SKM-1 treated with dmso at 0.1 percent for 144 hours (cell line): ENCODE results near the gene CLDN4.
"Not testable (repeated sequence)": the region's sequence is repeated elsewhere in the genome, so short reads cannot be mapped to it uniquely, and the experiment has no call there.

Experiments
- DNase-seq: peaks from one replicate; lab custom pipeline; 2025; ENCODE audit not compliant: unreplicated experiment; lab: John Stamatoyannopoulos, UW

Gene CLDN4

DNA sequence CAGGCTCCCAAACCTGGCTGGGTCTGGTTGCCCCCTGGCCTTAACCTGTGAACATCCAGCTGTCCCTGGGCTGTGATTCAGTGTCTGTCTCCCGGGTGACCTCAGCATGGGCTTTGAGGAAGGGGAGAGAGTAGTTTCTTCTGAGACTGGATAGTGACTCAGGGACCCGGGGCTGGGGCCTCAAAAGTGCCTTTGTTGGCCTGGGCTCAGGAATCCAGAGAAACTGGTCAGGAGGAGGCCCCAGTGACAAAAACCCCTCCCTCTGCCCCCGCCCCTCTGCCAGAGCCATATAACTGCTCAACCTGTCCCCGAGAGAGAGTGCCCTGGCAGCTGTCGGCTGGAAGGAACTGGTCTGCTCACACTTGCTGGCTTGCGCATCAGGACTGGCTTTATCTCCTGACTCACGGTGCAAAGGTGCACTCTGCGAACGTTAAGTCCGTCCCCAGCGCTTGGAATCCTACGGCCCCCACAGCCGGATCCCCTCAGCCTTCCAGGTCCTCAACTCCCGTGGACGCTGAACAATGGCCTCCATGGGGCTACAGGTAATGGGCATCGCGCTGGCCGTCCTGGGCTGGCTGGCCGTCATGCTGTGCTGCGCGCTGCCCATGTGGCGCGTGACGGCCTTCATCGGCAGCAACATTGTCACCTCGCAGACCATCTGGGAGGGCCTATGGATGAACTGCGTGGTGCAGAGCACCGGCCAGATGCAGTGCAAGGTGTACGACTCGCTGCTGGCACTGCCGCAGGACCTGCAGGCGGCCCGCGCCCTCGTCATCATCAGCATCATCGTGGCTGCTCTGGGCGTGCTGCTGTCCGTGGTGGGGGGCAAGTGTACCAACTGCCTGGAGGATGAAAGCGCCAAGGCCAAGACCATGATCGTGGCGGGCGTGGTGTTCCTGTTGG is at the start of gene CLDN4:
Gene CLDN4 (plus strand): TSS at position 316 of the 903 bp plus-strand sequence. CDS start 206 bp downstream, at position 522.
- DNase-seq, result no peak

DNA sequence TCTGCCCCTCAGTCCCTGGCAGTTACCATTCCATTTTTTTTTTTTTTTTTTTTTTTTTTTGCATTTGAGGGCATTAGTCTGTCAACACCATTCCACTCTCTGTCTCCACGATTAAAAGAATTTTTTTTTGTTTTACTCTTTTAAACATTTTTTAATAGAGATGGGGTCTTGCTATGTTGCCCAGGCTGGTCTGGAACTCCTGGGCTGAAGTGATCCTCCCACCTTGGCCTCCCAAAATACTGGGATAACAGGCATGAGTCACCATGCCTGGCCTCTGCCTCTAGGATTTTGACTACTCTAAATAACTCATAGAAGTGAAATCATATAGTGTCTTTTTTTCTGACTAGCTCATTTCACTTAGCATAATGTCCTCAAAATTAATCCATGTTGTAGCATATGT is 44.2 kb upstream of the CLDN4 start:
- no peak for DNase-seq

DNA sequence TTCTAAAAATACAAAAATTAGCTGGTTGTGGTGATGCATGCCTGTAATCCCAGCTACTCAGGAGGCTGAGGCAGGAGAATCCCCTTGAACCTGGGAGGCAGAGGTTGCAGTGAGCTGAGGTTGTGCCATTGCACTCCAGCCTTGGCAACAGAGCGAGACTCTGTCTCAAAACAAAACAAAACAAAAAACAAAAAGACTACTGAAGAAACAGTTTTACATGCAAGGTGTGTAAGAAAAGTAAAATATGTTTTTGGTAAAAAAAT is 43.1 kb upstream of the CLDN4 start:
- DNase-seq, result not testable (repeated sequence)

- no peak for DNase-seq
Measured at GRCh38 chr7:73789051-73789450, 41.7 kb upstream of the CLDN4 start.

GRCh38 chr7:73791170-73791690 is 39.6 kb upstream of the CLDN4 start:
- DNase-seq, result not testable (repeated sequence)

DNA sequence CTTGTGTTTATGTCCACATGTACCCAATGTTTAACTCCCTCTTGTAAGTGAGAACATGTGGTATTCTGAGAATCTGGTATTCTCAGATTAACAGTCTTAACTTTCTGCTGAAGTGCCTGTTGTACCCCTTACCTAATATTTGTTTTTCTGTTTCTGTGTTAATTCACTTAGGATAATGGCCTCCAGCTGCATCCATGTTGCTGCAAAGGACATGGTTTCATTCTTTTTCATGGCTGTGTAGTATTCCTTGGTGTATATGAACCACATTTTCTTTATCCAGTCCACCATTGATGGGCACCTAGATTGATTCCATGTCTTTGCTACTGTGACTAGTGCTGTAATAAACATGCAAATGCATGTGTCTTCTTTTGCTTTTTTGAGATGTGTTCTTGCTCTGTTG is 35.6 kb upstream of the CLDN4 start:
- not testable (repeated sequence) for DNase-seq

GRCh38 chr7:73796656-73797055 is 34.1 kb upstream of the CLDN4 start:
- not testable (repeated sequence) for DNase-seq

DNA sequence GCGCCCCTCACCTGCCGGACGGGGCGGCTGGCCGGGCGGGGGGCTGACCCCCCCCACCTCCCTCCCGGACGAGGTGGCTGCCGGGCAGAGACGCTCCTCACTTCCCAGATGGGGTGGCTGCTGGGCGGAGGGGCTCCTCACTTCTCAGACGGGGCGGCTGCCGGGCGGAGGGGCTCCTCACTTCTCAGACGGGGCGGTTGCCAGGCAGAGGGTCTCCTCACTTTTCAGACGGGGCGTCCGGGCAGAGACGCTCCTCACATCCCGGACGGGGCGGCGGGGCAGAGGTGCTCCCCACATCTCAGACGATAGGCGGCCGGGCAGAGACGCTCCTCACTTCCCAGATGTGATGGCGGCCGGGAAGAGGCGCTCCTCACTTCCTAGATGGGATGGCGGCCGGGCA is 33.6 kb upstream of the CLDN4 start:
- not testable (repeated sequence) for DNase-seq

GRCh38 chr7:73799282-73800141 is 31.3 kb upstream of the CLDN4 start:
- DNase-seq, result no peak

DNA sequence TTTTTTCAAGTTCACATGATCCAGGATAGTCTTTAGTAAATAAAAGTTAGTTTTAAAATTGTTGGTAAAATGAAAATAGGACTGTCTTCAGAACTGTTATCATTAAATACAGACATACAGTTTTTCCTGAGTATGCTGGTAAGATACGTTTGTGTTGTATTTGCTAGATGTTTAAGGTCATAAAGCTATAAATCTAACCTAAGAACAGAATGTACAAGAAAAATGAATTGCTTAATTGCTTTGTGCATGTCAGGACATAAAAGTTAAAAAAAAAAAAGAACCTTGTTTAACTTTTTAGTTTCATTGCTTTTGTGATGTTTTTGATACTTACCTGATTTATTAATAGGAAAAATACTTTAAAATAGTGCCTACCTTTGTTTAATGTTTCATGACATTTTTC is 29.2 kb upstream of the CLDN4 start:
- DNase-seq, result no peak

GRCh38 chr7:73802459-73802858 is 28.3 kb upstream of the CLDN4 start:
- DNase-seq, result no peak

GRCh38 chr7:73809467-73809951 is 21.3 kb upstream of the CLDN4 start:
- DNase-seq, result no peak

- DNase-seq, result no peak
Measured at GRCh38 chr7:73810998-73811360, 19.8 kb upstream of the CLDN4 start.

DNA sequence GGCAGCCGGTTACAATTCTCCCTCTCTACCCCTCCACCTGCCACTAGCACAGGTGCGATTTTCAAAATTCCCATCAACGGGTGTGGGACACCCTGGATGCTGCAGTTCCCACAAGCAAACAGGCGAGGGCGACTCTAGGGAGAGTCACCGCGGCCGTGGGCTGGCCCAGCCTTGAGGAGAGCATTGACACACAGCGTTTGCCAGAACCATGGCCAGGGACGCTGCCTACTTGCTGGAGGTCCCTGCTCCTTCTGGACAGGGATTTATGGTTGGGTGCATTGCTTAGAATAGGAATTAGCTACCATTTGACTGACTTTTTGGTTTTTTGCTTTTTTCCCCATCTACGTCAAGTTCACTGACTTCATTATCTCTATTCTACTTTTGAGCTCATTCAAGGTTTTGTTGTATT is 19.0 kb upstream of the CLDN4 start:
- DNase-seq, result peak; percentile 58

GRCh38 chr7:73812996-73813395 is 17.8 kb upstream of the CLDN4 start:
- no peak for DNase-seq

DNA sequence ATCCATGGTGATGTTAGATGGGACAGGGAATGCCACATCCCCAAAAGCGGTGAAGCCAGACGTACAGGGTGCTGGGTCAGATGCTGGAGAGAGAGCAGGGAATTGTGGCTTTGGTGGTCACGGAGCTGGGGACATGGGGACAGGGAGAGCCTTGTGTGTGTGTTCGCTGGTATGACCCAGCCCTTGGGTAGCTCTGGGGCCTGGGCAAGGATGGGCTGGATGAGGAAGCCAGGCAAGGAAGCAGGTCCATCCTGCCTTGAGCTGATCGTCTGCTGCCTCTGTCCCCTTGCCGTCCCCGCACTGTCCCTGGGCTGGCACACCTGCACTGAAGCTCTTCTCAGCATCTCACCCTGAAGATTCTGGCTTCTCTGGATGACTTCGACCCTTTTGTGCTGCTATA is 15.4 kb upstream of the CLDN4 start:
- DNase-seq, result no peak

DNA sequence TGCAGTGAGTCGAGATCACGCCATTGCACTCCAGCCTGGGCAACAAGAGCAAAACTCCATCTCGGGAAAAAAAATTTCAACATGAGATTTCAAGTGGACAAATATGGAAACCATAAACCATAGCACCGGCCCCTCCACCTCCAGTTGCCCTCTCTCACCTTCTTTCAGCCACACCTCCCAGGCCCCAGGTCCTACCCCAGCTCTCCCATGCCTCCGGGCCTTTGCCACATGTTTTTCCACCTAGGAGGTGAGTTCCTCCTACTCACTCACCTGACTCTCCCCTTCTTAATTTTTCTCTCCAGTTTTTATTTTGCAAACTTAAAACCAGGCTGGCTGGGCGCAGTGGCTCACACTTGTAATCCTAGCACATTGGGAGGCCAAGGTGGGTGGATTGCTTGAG is 13.7 kb upstream of the CLDN4 start:
- DNase-seq, result no peak

DNA sequence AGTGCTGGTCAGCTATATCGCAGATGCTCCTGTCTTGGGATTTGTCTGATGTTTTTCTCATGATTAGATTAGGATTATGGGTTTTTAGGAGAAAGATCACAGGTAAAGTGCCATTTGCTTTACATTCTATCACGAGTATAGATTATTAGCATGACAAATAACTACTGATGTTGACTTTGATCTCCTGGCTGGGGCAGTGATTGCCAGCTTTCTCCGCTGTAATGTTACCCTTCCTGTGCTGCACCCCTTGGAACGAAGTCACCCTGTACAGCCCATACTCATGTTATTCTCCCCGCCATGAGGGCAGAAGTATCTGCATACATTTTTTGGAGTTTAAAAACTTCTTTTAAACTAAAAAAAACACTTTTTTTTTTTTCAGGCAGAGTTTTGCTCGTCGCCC is 10.8 kb upstream of the CLDN4 start:
- DNase-seq, result no peak

GRCh38 chr7:73821597-73822285 is 9.1 kb upstream of the CLDN4 start:
- DNase-seq, result not testable (repeated sequence)

DNA sequence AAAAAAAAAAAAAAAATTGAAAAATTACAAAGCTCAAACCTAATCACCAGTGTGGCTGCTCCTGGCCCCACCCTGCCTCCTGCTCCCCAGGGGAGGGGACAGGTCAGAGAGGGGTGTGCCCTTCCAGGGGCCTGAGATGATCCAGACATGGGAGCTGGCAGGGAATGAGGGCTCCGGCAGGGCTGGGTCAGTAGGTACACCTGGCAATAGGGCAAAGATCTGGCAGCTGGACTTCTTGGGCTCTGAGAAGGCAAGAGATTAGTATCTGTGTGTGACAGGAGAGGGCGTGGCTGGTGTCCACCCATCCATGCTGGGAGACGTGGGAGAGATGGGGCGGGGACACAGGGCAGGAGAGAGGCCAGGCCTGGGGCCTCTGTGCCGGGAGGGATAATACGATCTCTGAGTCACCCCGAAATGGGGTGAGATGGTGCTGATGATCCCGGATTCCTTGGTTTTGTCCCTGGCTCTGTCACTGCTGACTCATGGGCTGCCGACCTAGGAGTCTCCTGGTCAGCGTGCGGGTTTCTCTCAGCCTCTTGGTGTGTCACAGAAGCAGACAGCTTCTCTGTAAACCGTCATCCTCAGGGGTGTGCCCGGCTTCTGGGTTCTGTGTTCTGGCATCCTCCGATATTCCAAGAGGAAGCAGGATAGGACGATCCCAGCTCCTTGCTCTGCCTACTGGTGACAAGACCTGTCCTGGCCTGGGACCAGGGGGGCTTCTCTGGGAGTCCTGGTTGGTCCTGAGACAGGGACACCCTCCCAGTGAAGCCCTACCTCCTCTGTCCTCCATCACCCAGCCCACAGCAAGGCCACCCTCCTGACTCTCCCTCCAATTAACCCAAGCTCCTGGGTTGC is 8.2 kb upstream of the CLDN4 start:
- no peak for DNase-seq
